ENCODE data around the gene GNAO1. TPM values are rescaled to one million over a fixed set of nuclear protein-coding genes. Genes with fewer than 3 reads are reported as not detected.

GNAO1 gene
- total RNA-seq, 1 experiment from 2014 or later = not detected

- Histone ChIP-seq H3K79me2 (ENCODE audit: low read length) (no peaks in the 10 kb centered on the region), H3K27ac (ENCODE audit: low read length) (no peak overlapping the region), H3K4me1 (ENCODE audit: insufficient read depth, low read length) (no peaks in the 10 kb centered on the region), H3K9ac (ENCODE audit: low read length) (no peak overlapping the region), H3K4me3 (ENCODE audit: low read length) (no peak overlapping the region), H3K9me3 (ENCODE audit: low read length) (no peaks in the 10 kb centered on the region), H3F3A (ENCODE audit: low read length, unreplicated experiment) (no peaks in the 10 kb centered on the region), H2AFZ (ENCODE audit: low read length) (no peak overlapping the region), H3K36me3 (ENCODE audit: low read depth, low read length) (no peaks in the 10 kb centered on the region), H4K20me1 (ENCODE audit: low read length) (no peaks in the 10 kb centered on the region), H3K4me2 (ENCODE audit: low read length) (no peak overlapping the region), H3K27me3 (ENCODE audit: low read length) (0 out of 2 replicates have a peak, but pooled peaks cover 3% of the 10 kb centered on the region), H3K9me2 (replicated peaks; ENCODE audit: low read length) (no peaks in the 10 kb centered on the region)
- BruUV-seq (replicated peaks) = no TSS peak
- intact Hi-C loops (cut with micrococcal nuclease) = no loop called here
- ChIA-PET POLR2A (ENCODE audit: unreplicated experiment) (no interaction called here), CTCF (no interaction called here)
- DNase-seq = no peak
- no peak for ATAC-seq
- TF ChIP-seq EZH2phosphoT487 (IDR thresholded peaks at IDR 0.05; ENCODE audit: borderline replicate concordance, low read length) (no peak), CTCF (conservative IDR thresholded peaks at IDR 0.05; ENCODE audit: low read depth, low read length) (no peak), EZH2 (IDR thresholded peaks at IDR 0.05; ENCODE audit: low read length, unreplicated experiment) (no peak)
These were observed 15.7 kb downstream of the GNAO1 start for GRCh38 chr16:56206951-56207350.

GRCh38 chr16:56207421-56207820 is 16.1 kb downstream of the GNAO1 start:
- ChIA-PET POLR2A (ENCODE audit: unreplicated experiment) (no interaction called here), CTCF (no interaction called here)
- no peaks in the 10 kb centered on the region for H3K9me3 ChIP-seq (ENCODE audit: low read length)
- H3K4me3 ChIP-seq (ENCODE audit: low read length) = no peak overlapping the region
- no peaks in the 10 kb centered on the region for H3K4me1 ChIP-seq (ENCODE audit: insufficient read depth, low read length)
- no peak overlapping the region for H2AFZ ChIP-seq (ENCODE audit: low read length)
- TF ChIP-seq EZH2phosphoT487 (IDR thresholded peaks at IDR 0.05; ENCODE audit: borderline replicate concordance, low read length) (no peak), EZH2 (IDR thresholded peaks at IDR 0.05; ENCODE audit: low read length, unreplicated experiment) (no peak), CTCF (conservative IDR thresholded peaks at IDR 0.05; ENCODE audit: low read depth, low read length) (no peak)
- DNase-seq (no peak), ATAC-seq (no peak)
- no peak overlapping the region for H3K9ac ChIP-seq (ENCODE audit: low read length)
- no peaks in the 10 kb centered on the region for H3F3A ChIP-seq (ENCODE audit: low read length, unreplicated experiment)
- no peaks in the 10 kb centered on the region for H3K36me3 ChIP-seq (ENCODE audit: low read depth, low read length)
- no peaks in the 10 kb centered on the region for H3K79me2 ChIP-seq (ENCODE audit: low read length)
- BruUV-seq (replicated peaks) = no TSS peak
- peaks cover 8% of the 10 kb centered on the region; the same call in 1 of the 2 replicates for H3K27me3 ChIP-seq (ENCODE audit: low read length)
- no peaks in the 10 kb centered on the region for H4K20me1 ChIP-seq (ENCODE audit: low read length)
- no peak overlapping the region for H3K27ac ChIP-seq (ENCODE audit: low read length)
- intact Hi-C loops (cut with micrococcal nuclease) = no loop called here
- no peaks in the 10 kb centered on the region for H3K9me2 ChIP-seq (replicated peaks; ENCODE audit: low read length)
- H3K4me2 ChIP-seq (ENCODE audit: low read length) = no peak overlapping the region

- Histone ChIP-seq H3K36me3 (ENCODE audit: low read depth, low read length) (no peaks in the 10 kb centered on the region), H3K4me3 (ENCODE audit: low read length) (no peak overlapping the region), H3K27me3 (ENCODE audit: low read length) (peaks cover 25% of the 10 kb centered on the region), H3K27ac (ENCODE audit: low read length) (no peak overlapping the region), H3F3A (ENCODE audit: low read length, unreplicated experiment) (no peaks in the 10 kb centered on the region), H4K20me1 (ENCODE audit: low read length) (no peaks in the 10 kb centered on the region), H3K9me3 (ENCODE audit: low read length) (no peaks in the 10 kb centered on the region), H3K9ac (ENCODE audit: low read length) (no peak overlapping the region), H2AFZ (ENCODE audit: low read length) (no peak overlapping the region), H3K9me2 (replicated peaks; ENCODE audit: low read length) (no peaks in the 10 kb centered on the region), H3K4me2 (ENCODE audit: low read length) (no peak overlapping the region), H3K4me1 (ENCODE audit: insufficient read depth, low read length) (no peaks in the 10 kb centered on the region), H3K79me2 (ENCODE audit: low read length) (no peaks in the 10 kb centered on the region)
- TF ChIP-seq CTCF (conservative IDR thresholded peaks at IDR 0.05; ENCODE audit: low read depth, low read length) (no peak), EZH2 (IDR thresholded peaks at IDR 0.05; ENCODE audit: low read length, unreplicated experiment) (no peak), EZH2phosphoT487 (IDR thresholded peaks at IDR 0.05; ENCODE audit: borderline replicate concordance, low read length) (no peak)
- no peak for DNase-seq
- ChIA-PET CTCF (no interaction called here), POLR2A (ENCODE audit: unreplicated experiment) (no interaction called here)
- BruUV-seq (replicated peaks) = no TSS peak
- intact Hi-C loops (cut with micrococcal nuclease) = no loop called here
- ATAC-seq = no peak
These were observed 20.2 kb downstream of the GNAO1 start for GRCh38 chr16:56211435-56211981.

Measured in PC-3 (cell line).